GM20000 (cell line): Measurements from ENCODE around the gene ZIC4.

Experiments used
- DNase-seq: peaks from one replicate; pipeline ENCODE4 v3.0.0; 2012; ENCODE audit warnings: low spot score
- TF ChIP-seq, protein P1 (sequence below): IDR thresholded peaks from 2 replicates; pipeline ENCODE4 v1.5.1; 2012; ENCODE audit warnings: mild to moderate bottlenecking, control low read depth; ENCODE audit errors: extremely low read depth, missing control alignments

ZIC4 gene

GRCh38 chr3:147426931-147427330 is 20.6 kb upstream of the ZIC4 start:
- TF ChIP-seq, protein P1, sequence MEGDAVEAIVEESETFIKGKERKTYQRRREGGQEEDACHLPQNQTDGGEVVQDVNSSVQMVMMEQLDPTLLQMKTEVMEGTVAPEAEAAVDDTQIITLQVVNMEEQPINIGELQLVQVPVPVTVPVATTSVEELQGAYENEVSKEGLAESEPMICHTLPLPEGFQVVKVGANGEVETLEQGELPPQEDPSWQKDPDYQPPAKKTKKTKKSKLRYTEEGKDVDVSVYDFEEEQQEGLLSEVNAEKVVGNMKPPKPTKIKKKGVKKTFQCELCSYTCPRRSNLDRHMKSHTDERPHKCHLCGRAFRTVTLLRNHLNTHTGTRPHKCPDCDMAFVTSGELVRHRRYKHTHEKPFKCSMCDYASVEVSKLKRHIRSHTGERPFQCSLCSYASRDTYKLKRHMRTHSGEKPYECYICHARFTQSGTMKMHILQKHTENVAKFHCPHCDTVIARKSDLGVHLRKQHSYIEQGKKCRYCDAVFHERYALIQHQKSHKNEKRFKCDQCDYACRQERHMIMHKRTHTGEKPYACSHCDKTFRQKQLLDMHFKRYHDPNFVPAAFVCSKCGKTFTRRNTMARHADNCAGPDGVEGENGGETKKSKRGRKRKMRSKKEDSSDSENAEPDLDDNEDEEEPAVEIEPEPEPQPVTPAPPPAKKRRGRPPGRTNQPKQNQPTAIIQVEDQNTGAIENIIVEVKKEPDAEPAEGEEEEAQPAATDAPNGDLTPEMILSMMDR = no peak
- no peak for DNase-seq

DNA sequence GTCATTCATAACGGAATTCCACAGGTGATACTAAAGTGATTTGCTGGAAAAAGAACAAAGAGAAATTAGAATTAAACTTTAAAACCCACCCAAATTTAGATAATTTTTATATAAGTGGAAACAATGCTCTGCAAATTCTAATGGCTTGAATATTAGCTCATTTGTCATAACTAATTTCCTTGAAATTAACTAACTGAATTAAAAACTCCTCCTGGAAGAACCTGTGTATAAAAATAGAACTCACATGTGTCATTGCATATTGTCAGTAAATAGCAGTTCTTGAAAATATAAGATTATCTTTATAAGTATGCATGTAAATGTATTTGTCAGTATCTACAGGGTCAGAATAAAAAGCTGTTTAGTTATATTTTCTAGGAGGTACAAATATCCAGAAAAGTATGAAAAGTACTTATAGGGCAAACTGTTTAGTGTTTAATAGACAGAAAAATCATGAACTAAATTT is 19.1 kb upstream of the ZIC4 start:
- TF ChIP-seq, protein P1 = no peak

GRCh38 chr3:147424581-147425387 is 18.4 kb upstream of the ZIC4 start:
- TF ChIP-seq, protein P1 = no peak

More for the DNA sequence above, 19.1 kb upstream of the ZIC4 start:
- DNase-seq = no peak

DNA sequence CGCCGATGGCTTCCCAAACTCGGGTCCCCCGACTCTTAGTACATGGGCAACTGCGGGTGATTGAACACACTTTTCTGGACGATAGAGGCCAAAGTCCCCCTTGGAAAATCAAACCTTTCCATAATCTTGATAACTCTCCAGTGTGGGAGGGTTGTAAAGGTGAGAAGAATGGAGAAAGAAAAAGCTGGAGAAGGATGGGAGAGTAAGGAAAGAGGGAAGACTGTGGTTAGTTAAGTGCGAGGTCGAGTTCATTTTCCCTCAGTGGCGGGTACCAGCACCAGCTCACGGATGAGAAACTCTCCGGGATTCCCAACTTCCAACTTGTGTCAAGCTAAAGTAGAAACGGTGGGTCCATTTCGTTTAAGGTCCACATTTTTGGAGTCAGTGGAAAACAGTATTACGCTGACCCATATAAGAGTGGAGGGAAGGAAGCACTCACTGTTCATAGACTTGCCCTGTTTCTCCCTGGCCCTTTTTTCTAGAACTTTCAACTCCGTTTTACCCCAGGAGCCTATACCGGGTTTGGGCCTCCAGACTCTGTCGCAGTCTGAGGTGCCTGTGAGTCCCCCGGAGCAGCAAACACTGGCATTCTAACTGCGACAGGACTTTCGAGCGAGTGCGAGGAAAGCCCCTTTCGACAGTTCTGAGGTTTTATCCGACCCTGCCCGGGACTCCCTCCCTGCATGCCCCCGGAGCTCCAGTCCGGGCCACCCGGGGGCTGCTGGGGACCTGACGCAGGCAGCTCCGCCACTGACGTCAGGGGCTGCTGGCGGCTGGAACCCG is 17.6 kb upstream of the ZIC4 start:
- TF ChIP-seq, protein P1 = no peak
- DNase-seq = peak; percentile 27

More at GRCh38 chr3:147424581-147425387, 18.4 kb upstream of the ZIC4 start:
- DNase-seq = peak; percentile 8

DNA sequence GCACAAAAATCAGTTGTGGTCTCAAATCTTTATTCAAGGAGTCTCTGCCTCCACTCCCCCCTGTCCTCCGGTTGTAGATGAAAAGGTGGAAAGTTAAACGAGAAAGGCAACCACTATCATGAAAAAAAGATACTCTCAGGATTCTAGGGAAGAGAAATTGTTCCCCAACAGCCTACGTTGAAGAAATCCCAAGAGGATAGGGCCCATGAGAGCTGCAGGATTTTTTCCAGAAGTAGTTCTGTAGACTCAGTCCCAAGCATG is 17.1 kb upstream of the ZIC4 start:
- TF ChIP-seq, protein P1 = no peak
- DNase-seq = no peak

- peak; percentile 8 for DNase-seq
- TF ChIP-seq, protein P1 = no peak
Observed at GRCh38 chr3:147422601-147423536, 16.5 kb upstream of the ZIC4 start.
